Measurements from ENCODE around the gene A1CF. TPM values are rescaled to one million over a fixed set of nuclear protein-coding genes. Genes with fewer than 3 reads are reported as not detected.

The A1CF gene
- total RNA-seq, 1 donor = not detected

DNA sequence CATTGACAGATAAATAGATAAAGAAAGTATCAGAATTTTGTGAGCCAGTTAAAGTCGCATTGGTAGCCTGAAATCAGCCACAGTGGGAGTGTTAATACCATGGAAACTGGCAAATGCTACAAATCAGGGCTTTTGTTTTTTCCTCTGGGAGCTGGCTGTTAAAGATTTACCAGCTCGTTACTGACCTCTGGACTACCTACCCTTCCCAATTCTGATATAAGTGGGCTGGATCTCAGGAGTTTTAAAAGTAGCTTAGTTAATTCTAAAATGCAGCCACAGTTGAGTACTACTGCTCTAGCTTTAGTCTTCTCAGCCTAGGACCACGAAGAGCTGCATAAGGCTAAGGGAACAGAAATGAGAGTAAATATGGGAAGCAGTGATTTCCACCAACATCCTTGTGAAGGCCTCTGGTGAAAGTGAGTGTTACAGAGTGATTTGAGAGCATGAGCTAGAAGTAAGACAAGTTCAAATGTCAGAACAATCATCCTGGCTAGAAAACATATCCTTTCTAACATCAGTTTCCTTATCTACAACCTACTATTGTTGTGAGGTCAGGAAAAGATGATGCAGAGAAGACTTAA is 53.2 kb downstream of the A1CF start:
- Histone ChIP-seq H3K4me2 (ENCODE audit: insufficient read depth, low read length) (no peak overlapping the region), H3K36me3 (ENCODE audit: insufficient read depth, low read length) (no peaks in the 10 kb centered on the region), H3K27me3 (ENCODE audit: insufficient read depth, low read length) (peaks cover 7% of the 10 kb centered on the region), H3K79me2 (ENCODE audit: insufficient read depth, low read length) (no peaks in the 10 kb centered on the region), H3K9me3 (ENCODE audit: low read depth, low read length) (no peaks in the 10 kb centered on the region), H3K27ac (ENCODE audit: low read depth, low read length) (no peak overlapping the region), H4K20me1 (ENCODE audit: insufficient read depth, low read length) (no peaks in the 10 kb centered on the region), H2AFZ (ENCODE audit: low read length) (no peak overlapping the region), H3K4me3 (ENCODE audit: insufficient read depth, low read length) (no peak overlapping the region), H3K4me1 (ENCODE audit: insufficient read depth, low read length) (no peaks in the 10 kb centered on the region)
- no peak for DNase-seq (ENCODE audit: insufficient read length, low spot score, missing footprints)
- TF ChIP-seq, protein P1, sequence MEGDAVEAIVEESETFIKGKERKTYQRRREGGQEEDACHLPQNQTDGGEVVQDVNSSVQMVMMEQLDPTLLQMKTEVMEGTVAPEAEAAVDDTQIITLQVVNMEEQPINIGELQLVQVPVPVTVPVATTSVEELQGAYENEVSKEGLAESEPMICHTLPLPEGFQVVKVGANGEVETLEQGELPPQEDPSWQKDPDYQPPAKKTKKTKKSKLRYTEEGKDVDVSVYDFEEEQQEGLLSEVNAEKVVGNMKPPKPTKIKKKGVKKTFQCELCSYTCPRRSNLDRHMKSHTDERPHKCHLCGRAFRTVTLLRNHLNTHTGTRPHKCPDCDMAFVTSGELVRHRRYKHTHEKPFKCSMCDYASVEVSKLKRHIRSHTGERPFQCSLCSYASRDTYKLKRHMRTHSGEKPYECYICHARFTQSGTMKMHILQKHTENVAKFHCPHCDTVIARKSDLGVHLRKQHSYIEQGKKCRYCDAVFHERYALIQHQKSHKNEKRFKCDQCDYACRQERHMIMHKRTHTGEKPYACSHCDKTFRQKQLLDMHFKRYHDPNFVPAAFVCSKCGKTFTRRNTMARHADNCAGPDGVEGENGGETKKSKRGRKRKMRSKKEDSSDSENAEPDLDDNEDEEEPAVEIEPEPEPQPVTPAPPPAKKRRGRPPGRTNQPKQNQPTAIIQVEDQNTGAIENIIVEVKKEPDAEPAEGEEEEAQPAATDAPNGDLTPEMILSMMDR (IDR thresholded peaks at IDR 0.05; ENCODE audit: extremely low read depth, low read depth, low read length) = no peak

DNA sequence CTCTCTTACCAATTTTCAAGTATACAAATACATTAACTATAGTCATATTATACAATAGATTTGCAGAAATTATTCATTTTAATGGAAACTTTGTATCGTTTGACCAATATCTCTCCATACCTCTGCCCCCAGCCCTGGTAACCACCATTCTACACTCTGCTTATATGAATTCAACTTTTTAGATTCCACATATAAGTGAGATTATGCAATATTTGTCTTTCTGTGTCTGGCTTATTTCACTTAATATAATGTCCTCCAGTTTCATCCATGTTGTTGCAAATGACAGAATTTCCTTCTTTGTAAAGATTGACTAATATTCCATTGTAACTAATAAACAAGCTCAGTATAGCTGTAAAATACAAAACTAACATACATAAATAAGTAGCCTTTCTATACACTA is 55.4 kb downstream of the A1CF start:
- peaks cover 7% of the 10 kb centered on the region for H3K27me3 ChIP-seq (ENCODE audit: insufficient read depth, low read length)
- DNase-seq (ENCODE audit: insufficient read length, low spot score, missing footprints) = no peak
- TF ChIP-seq, protein P1 (IDR thresholded peaks at IDR 0.05; ENCODE audit: extremely low read depth, low read depth, low read length) = no peak
- H2AFZ ChIP-seq (ENCODE audit: low read length) = no peak overlapping the region
- no peaks in the 10 kb centered on the region for H4K20me1 ChIP-seq (ENCODE audit: insufficient read depth, low read length)
- H3K4me2 ChIP-seq (ENCODE audit: insufficient read depth, low read length) = no peak overlapping the region
- H3K9me3 ChIP-seq (ENCODE audit: low read depth, low read length) = no peaks in the 10 kb centered on the region
- no peaks in the 10 kb centered on the region for H3K4me1 ChIP-seq (ENCODE audit: insufficient read depth, low read length)
- H3K4me3 ChIP-seq (ENCODE audit: insufficient read depth, low read length) = no peak overlapping the region
- no peak overlapping the region for H3K27ac ChIP-seq (ENCODE audit: low read depth, low read length)
- H3K36me3 ChIP-seq (ENCODE audit: insufficient read depth, low read length) = no peaks in the 10 kb centered on the region
- H3K79me2 ChIP-seq (ENCODE audit: insufficient read depth, low read length) = no peaks in the 10 kb centered on the region

DNA sequence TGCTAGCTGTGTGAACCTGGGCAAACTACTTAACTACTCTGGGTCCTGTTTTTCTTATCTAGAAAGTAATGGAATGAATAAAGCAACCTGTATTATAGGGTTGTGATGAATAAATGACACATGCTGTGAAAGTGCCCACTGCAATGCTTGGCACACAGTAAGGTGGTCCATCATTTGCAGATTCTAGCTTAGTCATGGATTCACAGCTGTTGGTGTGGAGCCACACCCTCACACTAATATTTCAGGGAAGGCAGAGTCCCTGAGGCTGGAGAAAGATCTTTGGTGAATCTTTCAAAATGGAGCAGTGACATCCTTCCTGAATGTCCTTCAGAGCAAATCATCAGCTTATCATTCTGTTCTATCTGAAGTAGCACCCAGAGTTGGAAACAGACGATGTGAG is 60.6 kb downstream of the A1CF start:
- no peak overlapping the region for H3K4me3 ChIP-seq (ENCODE audit: insufficient read depth, low read length)
- TF ChIP-seq, protein P1 (IDR thresholded peaks at IDR 0.05; ENCODE audit: extremely low read depth, low read depth, low read length) = no peak
- no peaks in the 10 kb centered on the region for H3K9me3 ChIP-seq (ENCODE audit: low read depth, low read length)
- DNase-seq (ENCODE audit: insufficient read length, low spot score, missing footprints) = no peak
- no peak overlapping the region for H3K4me2 ChIP-seq (ENCODE audit: insufficient read depth, low read length)
- peaks cover 8% of the 10 kb centered on the region for H3K27me3 ChIP-seq (ENCODE audit: insufficient read depth, low read length)
- H3K79me2 ChIP-seq (ENCODE audit: insufficient read depth, low read length) = no peaks in the 10 kb centered on the region
- H3K4me1 ChIP-seq (ENCODE audit: insufficient read depth, low read length) = no peaks in the 10 kb centered on the region
- no peak overlapping the region for H3K27ac ChIP-seq (ENCODE audit: low read depth, low read length)
- no peaks in the 10 kb centered on the region for H4K20me1 ChIP-seq (ENCODE audit: insufficient read depth, low read length)
- H2AFZ ChIP-seq (ENCODE audit: low read length) = no peak overlapping the region
- no peaks in the 10 kb centered on the region for H3K36me3 ChIP-seq (ENCODE audit: insufficient read depth, low read length)

DNA sequence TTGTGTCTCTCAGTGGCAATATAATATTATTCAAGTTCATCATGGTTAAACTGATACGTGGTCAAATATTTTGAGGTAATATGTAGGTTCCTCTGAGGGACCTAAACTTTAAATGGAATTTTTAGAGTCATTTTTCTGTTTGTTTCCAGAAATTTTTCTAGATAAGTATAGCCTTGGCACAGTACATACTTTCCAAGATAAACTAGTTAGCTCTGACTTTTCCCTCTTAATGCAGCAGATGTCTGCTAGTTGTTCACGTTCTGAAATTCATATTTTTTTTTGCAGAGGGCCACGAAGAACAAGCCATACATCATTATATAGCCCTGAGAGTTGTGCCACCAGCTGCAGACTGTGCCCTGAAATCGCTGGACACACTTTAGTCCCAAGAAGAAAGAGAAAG is 61.6 kb downstream of the A1CF start:
- no peak for DNase-seq (ENCODE audit: insufficient read length, low spot score, missing footprints)
- Histone ChIP-seq H3K79me2 (ENCODE audit: insufficient read depth, low read length) (no peaks in the 10 kb centered on the region), H3K4me1 (ENCODE audit: insufficient read depth, low read length) (no peaks in the 10 kb centered on the region), H4K20me1 (ENCODE audit: insufficient read depth, low read length) (no peaks in the 10 kb centered on the region), H3K9me3 (ENCODE audit: low read depth, low read length) (no peaks in the 10 kb centered on the region), H3K36me3 (ENCODE audit: insufficient read depth, low read length) (no peaks in the 10 kb centered on the region), H3K4me3 (ENCODE audit: insufficient read depth, low read length) (no peak overlapping the region), H2AFZ (ENCODE audit: low read length) (no peak overlapping the region), H3K27ac (ENCODE audit: low read depth, low read length) (no peak overlapping the region), H3K4me2 (ENCODE audit: insufficient read depth, low read length) (no peak overlapping the region), H3K27me3 (ENCODE audit: insufficient read depth, low read length) (peaks cover 8% of the 10 kb centered on the region)
- TF ChIP-seq, protein P1 (IDR thresholded peaks at IDR 0.05; ENCODE audit: extremely low read depth, low read depth, low read length) = no peak

Measured in osteoblast (primary cell).